GM19467 (cell line): ENCODE results near the gene TGM5.
"Not testable (repeated sequence)": the region's sequence is repeated elsewhere in the genome, so short reads cannot be mapped to it uniquely, and the experiment has no call there.

Experiments used
- ATAC-seq: cut with Tn5 transposase; IDR thresholded peaks from one replicate; pipeline ENCODE4 v1.9.1; 2021; ENCODE audit warnings: mild to moderate bottlenecking, moderate library complexity; ENCODE audit not compliant: unreplicated experiment

Gene TGM5

GRCh38 chr15:43246261-43246774 is 20.4 kb downstream of the TGM5 start:
- ATAC-seq: no peak

- no peak for ATAC-seq
Measured at GRCh38 chr15:43244092-43244491, 22.6 kb downstream of the TGM5 start.

GRCh38 chr15:43243020-43243645 is 23.6 kb downstream of the TGM5 start:
- ATAC-seq: no peak

- no peak for ATAC-seq
Measured at GRCh38 chr15:43242616-43243015, 24.1 kb downstream of the TGM5 start.

- no peak for ATAC-seq
Measured at GRCh38 chr15:43241100-43241499, 25.6 kb downstream of the TGM5 start.

- no peak for ATAC-seq
Measured at GRCh38 chr15:43239732-43240491, 26.8 kb downstream of the TGM5 start.

GRCh38 chr15:43238671-43239131 is 28.0 kb downstream of the TGM5 start:
- no peak for ATAC-seq

GRCh38 chr15:43237842-43238470 is 28.8 kb downstream of the TGM5 start:
- ATAC-seq: no peak

- ATAC-seq: no peak
Measured at GRCh38 chr15:43235536-43235935, 31.2 kb downstream of the TGM5 start.

- ATAC-seq: no peak
Measured at GRCh38 chr15:43232289-43232874, 34.3 kb downstream of the TGM5 start.

GRCh38 chr15:43230640-43231115 is 36.0 kb downstream of the TGM5 start:
- no peak for ATAC-seq

- no peak for ATAC-seq
Measured at GRCh38 chr15:43229977-43230376, 36.8 kb downstream of the TGM5 start.

GRCh38 chr15:43226436-43227305 is 40.1 kb downstream of the TGM5 start:
- no peak for ATAC-seq

GRCh38 chr15:43225950-43226255 is 40.8 kb downstream of the TGM5 start:
- not testable (repeated sequence) for ATAC-seq

- ATAC-seq: no peak
Measured at GRCh38 chr15:43225201-43225949, 41.4 kb downstream of the TGM5 start.

- ATAC-seq: no peak
Measured at GRCh38 chr15:43221422-43221821, 45.3 kb downstream of the TGM5 start.

GRCh38 chr15:43220991-43221403 is 45.7 kb downstream of the TGM5 start, which contains the start of gene EPB42:
EPB42 (minus strand) TSS chr15:43221018; CDS start chr15:43220825, 193 bp downstream.
- ATAC-seq: no peak

GRCh38 chr15:43219929-43220928 is 46.5 kb downstream of the TGM5 start:
- no peak for ATAC-seq
